Natural killer cell (primary cell): ENCODE measurements around the gene SH3TC1. TPM values are rescaled to one million over a fixed set of nuclear protein-coding genes. Genes with fewer than 3 reads are reported as not detected.

Experiments
- ATAC-seq, 3 donors: fragments of 150-1000 bp in 2 of 3; fragments of 200-7000 bp in 1 of 3; cut with Tn5 transposase; 1 replicate in 1 of 3; 2 replicates in 2 of 3; pipeline ENCODE4 v1.10.0; 2021; ENCODE audit warnings: mild to moderate bottlenecking in 2 of 3, moderate library complexity in 2 of 3
- DNase-seq, 2 donors: peaks; one replicate each; pipeline versions ENCODE4 v3.0.0 to v3.0.0-alpha.2; 2013 to 2021; ENCODE audit warnings: mixed read lengths in 1 of 2
- H3K27ac ChIP-seq: one replicate; pipeline ENCODE4 v1.5.1; 2013; ENCODE audit warnings: mild to moderate bottlenecking, low read length
- H3K27me3 ChIP-seq: one replicate; pipeline ENCODE4 v1.6.1; 2013; ENCODE audit warnings: low read length; ENCODE audit not compliant: control insufficient read depth, insufficient read depth
- H3K36me3 ChIP-seq: one replicate; pipeline ENCODE4 v1.6.1; 2013; ENCODE audit warnings: low read length; ENCODE audit not compliant: control insufficient read depth, insufficient read depth
- H3K4me1 ChIP-seq: one replicate; pipeline ENCODE4 v1.6.1; 2013; ENCODE audit warnings: low read length; ENCODE audit not compliant: control insufficient read depth, insufficient read depth
- H3K4me3 ChIP-seq: one replicate; pipeline ENCODE4 v1.5.1; 2013; ENCODE audit warnings: low read length
- H3K9me3 ChIP-seq: one replicate; pipeline ENCODE4 v1.6.1; 2013; ENCODE audit warnings: low read length; ENCODE audit not compliant: control insufficient read depth, insufficient read depth
- H3K27ac Mint-ChIP-seq, 2 donors: one replicate each; pipeline ENCODE4 v1.8.0; 2022; ENCODE audit warnings: mild to moderate bottlenecking in 2 of 2, mixed read lengths in 2 of 2, moderate library complexity in 1 of 2
- H3K27me3 Mint-ChIP-seq, 2 donors: one replicate each; pipeline ENCODE4 v1.8.0; 2022; ENCODE audit warnings: low read depth in 2 of 2, mixed read lengths in 2 of 2
- H3K36me3 Mint-ChIP-seq: one replicate; pipeline ENCODE4 v1.8.0; 2022; ENCODE audit warnings: mixed read lengths
- H3K4me1 Mint-ChIP-seq, 2 donors: one replicate each; pipeline ENCODE4 v1.8.0; 2022; ENCODE audit warnings: mixed read lengths in 2 of 2
- H3K4me3 Mint-ChIP-seq: one replicate; pipeline ENCODE4 v1.8.0; 2022; ENCODE audit warnings: mild to moderate bottlenecking, moderate library complexity, mixed read lengths
- H3K9me3 Mint-ChIP-seq, 2 donors: one replicate each; pipeline ENCODE4 v1.8.0; 2022; ENCODE audit warnings: mixed read lengths in 2 of 2
- CTCF ChIP-seq: fragments of 200-600 bp; IDR thresholded peaks from one replicate; pipeline ENCODE4 v1.8.0; 2022; ENCODE audit warnings: antibody characterized with exemption
- WGBS: methylation state at CpG from one replicate; pipeline ENCODE4 v1.1.7; 2013; ENCODE audit warnings: missing lambda C conversion rate; ENCODE audit not compliant: insufficient coverage; 5-methylcytosine and 5-hydroxymethylcytosine counted together
- intact Hi-C: fragments of 100-400 bp; cut with micrococcal nuclease; formaldehyde crosslinking; loops from one replicate; pipeline ENCODE4 v1.14.2; 2022
- total RNA-seq, 4 donors: library from RNA; stranded (reverse); fragments of 120-200 nt in 1 of 4; gene quantifications; one replicate each; pipeline versions ENCODE4 v1.2.3 to v1.2.4, GENCODE V29; 2013 to 2022

The SH3TC1 gene
- total RNA-seq, 3 donors from 2014 or later (not counting 1 experiment from before 2014, with no cell fraction given): 50.1 to 61.7 (median 54.9) TPM

- H3K27ac Mint-ChIP-seq: no peak overlapping the region
- no peak for DNase-seq
These were observed 35.5 kb upstream of the SH3TC1 start for GRCh38 chr4:8163436-8164193.

GRCh38 chr4:8164194-8164565 is 34.9 kb upstream of the SH3TC1 start:
- H3K4me1 Mint-ChIP-seq: peaks cover 8 to 9% of the 10 kb centered on the region in 2 donors
- Histone ChIP-seq H3K36me3 (no peaks in the 10 kb centered on the region), H3K4me3 (no peak overlapping the region), H3K27me3 (no peaks in the 10 kb centered on the region), H3K9me3 (peaks cover 8% of the 10 kb centered on the region), H3K27ac (no peak overlapping the region), H3K4me1 (peaks cover 11% of the 10 kb centered on the region)
- H3K27me3 Mint-ChIP-seq: peaks cover 0 to 3% of the 10 kb centered on the region in 2 donors
- ATAC-seq (no peak), DNase-seq (no peak)
- WGBS: 73% methylated on average over 9 of the region's 9 CpGs
- H3K4me3 Mint-ChIP-seq: no peak overlapping the region
- intact Hi-C loops: no loop called here
- H3K27ac Mint-ChIP-seq: no peak overlapping the region
- peaks cover 0 to 3% of the 10 kb centered on the region in 2 donors for H3K9me3 Mint-ChIP-seq
- TF ChIP-seq CTCF: no peak
- no peaks in the 10 kb centered on the region for H3K36me3 Mint-ChIP-seq

More at GRCh38 chr4:8163436-8164193, 35.5 kb upstream of the SH3TC1 start:
- Histone ChIP-seq H3K9me3 (peaks cover 5% of the 10 kb centered on the region), H3K27ac (no peak overlapping the region), H3K36me3 (no peaks in the 10 kb centered on the region), H3K27me3 (no peaks in the 10 kb centered on the region), H3K4me3 (no peak overlapping the region), H3K4me1 (peaks cover 11% of the 10 kb centered on the region)
- Mint-ChIP-seq H3K4me3 (no peak overlapping the region), H3K4me1 (peaks cover 14 to 15% of the 10 kb centered on the region in 2 donors), H3K9me3 (peaks cover 0 to 3% of the 10 kb centered on the region in 2 donors), H3K27me3 (peaks cover 0 to 6% of the 10 kb centered on the region in 2 donors), H3K36me3 (no peaks in the 10 kb centered on the region)
- 88% methylated on average over 19 of the region's 19 CpGs for WGBS
- no peak for TF ChIP-seq CTCF
- intact Hi-C loops: no loop called here
- ATAC-seq: no peak

GRCh38 chr4:8164687-8165086 is 34.4 kb upstream of the SH3TC1 start:
- ATAC-seq: no peak
- no peak overlapping the region for H3K27ac Mint-ChIP-seq
- Histone ChIP-seq H3K4me3 (no peak overlapping the region), H3K27ac (no peak overlapping the region), H3K9me3 (peaks cover 8% of the 10 kb centered on the region), H3K27me3 (no peaks in the 10 kb centered on the region), H3K4me1 (peaks cover 6% of the 10 kb centered on the region), H3K36me3 (no peaks in the 10 kb centered on the region)
- WGBS: 94% methylated on average over 10 of the region's 10 CpGs
- peaks cover 0 to 3% of the 10 kb centered on the region in 2 donors for H3K9me3 Mint-ChIP-seq
- H3K4me3 Mint-ChIP-seq: no peak overlapping the region
- no peak for DNase-seq
- no peaks in the 10 kb centered on the region for H3K36me3 Mint-ChIP-seq
- H3K4me1 Mint-ChIP-seq: peaks cover 3 to 4% of the 10 kb centered on the region in 2 donors
- H3K27me3 Mint-ChIP-seq: peaks cover 0 to 3% of the 10 kb centered on the region in 2 donors
- intact Hi-C loops: no loop called here
- no peak for TF ChIP-seq CTCF
